ENCODE data around the gene ZNF746. TPM values are rescaled to one million over a fixed set of nuclear protein-coding genes. Genes with fewer than 3 reads are reported as not detected.
"Not testable (repeated sequence)": the region's sequence is repeated elsewhere in the genome, so short reads cannot be mapped to it uniquely, and the experiment has no call there.

The ZNF746 gene
- polyA plus RNA-seq, 3 donors = 7.5 to 25.6 (median 8.1) TPM

DNA sequence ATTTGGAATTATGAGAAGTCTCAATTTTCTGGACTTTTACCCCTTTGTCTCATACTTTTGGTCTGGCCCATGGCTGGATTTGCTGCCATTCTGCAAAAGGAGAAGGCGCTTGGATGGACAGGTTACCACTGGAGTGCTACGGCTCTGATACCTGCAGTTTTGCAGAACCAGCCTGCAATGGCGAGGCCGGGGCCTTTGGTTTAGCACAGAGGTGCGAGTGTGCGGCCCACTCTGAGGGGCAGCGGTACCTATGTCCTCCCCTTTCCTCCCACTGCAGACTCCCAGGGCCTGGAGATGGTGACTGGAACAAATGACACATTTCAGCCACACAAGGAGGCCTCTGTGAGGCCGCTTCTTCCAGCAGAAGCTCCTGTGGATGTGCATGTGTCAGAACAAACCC lies 48.6 kb downstream of the ZNF746 start:
- H2AFZ ChIP-seq (ENCODE audit: insufficient read depth, low read depth, low read length, poor library complexity, severe bottlenecking) = no peak overlapping the region
- peaks cover 64 to 82% of the 10 kb centered on the region in 2 donors for H3K36me3 Mint-ChIP-seq

DNA sequence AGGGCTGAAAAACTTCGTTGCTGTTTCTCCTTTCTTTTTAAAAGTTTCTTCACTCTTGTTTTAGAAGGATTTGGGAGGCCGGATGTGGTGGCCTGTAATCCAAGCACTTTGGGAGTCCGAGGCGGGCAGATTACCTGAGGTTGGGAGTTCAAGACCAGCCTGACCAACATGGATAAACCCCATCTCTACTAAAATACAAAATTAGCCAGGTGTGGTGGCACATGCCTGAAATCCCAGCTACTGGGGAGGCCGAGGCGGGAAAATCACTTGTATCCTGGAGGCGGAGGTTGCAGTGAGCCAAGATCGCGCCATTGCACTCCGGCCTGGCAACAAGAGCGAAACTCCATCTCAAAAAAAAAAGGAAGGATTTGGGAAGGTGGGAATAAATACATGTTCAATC lies 51.6 kb downstream of the ZNF746 start:
- H3K36me3 Mint-ChIP-seq = peaks cover 57 to 67% of the 10 kb centered on the region in 2 donors
- H3K4me2 ChIP-seq (replicated peaks; ENCODE audit: extremely low read depth, low read length, poor library complexity, severe bottlenecking); H3K9me3 Mint-ChIP-seq; intact Hi-C loops (cut with micrococcal nuclease); H3K27ac ChIP-seq (ENCODE audit: low read depth in 1 of 2, low read length in 2 of 2); DNase-seq; H2AFZ ChIP-seq (ENCODE audit: insufficient read depth, low read depth, low read length, poor library complexity, severe bottlenecking); H3K4me3 ChIP-seq (replicated peaks in 1 of 3; ENCODE audit: low read depth in 2 of 3, low read length in 3 of 3); H3K4me1 ChIP-seq (ENCODE audit: control insufficient read depth in 1 of 2, insufficient read depth in 2 of 2, low read length in 2 of 2); H3K27ac Mint-ChIP-seq; H4K20me1 ChIP-seq (ENCODE audit: insufficient read depth, low read length); H3K9me3 ChIP-seq (replicated peaks in 1 of 2; ENCODE audit: control insufficient read depth in 1 of 2, insufficient read depth in 1 of 2, low read length in 2 of 2); H3K4me1 Mint-ChIP-seq; H3K27me3 Mint-ChIP-seq (ENCODE audit: low read depth in 3 of 3); H3K9ac ChIP-seq (ENCODE audit: insufficient read depth, low read length, poor library complexity, severe bottlenecking); H3K27me3 ChIP-seq (ENCODE audit: control insufficient read depth in 2 of 2, insufficient read depth in 2 of 2, low read length in 2 of 2); H3K4me3 Mint-ChIP-seq; H3K79me2 ChIP-seq (ENCODE audit: insufficient read depth, low read length): not testable (repeated sequence)
- H3K36me3 ChIP-seq (replicated peaks in 1 of 2; ENCODE audit: control insufficient read depth in 1 of 2, insufficient read depth in 2 of 2, low read length in 2 of 2) = peaks cover 41 to 57% of the 10 kb centered on the region in 2 donors
- no CpG with 5 or more reads among the region's 11 CpGs for WGBS (ENCODE audit: insufficient coverage)

More for the DNA sequence above, 48.6 kb downstream of the ZNF746 start:
- Histone ChIP-seq H3K9ac (ENCODE audit: insufficient read depth, low read length, poor library complexity, severe bottlenecking) (no peak overlapping the region), H3K4me1 (ENCODE audit: control insufficient read depth in 1 of 2, insufficient read depth in 2 of 2, low read length in 2 of 2) (no peaks in the 10 kb centered on the region), H3K4me3 (replicated peaks in 1 of 3; ENCODE audit: low read depth in 2 of 3, low read length in 3 of 3) (no peak overlapping the region), H4K20me1 (ENCODE audit: insufficient read depth, low read length) (no peaks in the 10 kb centered on the region), H3K79me2 (ENCODE audit: insufficient read depth, low read length) (no peaks in the 10 kb centered on the region), H3K4me2 (replicated peaks; ENCODE audit: extremely low read depth, low read length, poor library complexity, severe bottlenecking) (no peak overlapping the region), H3K27ac (ENCODE audit: low read depth in 1 of 2, low read length in 2 of 2) (no peak overlapping the region), H3K27me3 (ENCODE audit: control insufficient read depth in 2 of 2, insufficient read depth in 2 of 2, low read length in 2 of 2) (no peaks in the 10 kb centered on the region), H3K9me3 (replicated peaks in 1 of 2; ENCODE audit: control insufficient read depth in 1 of 2, insufficient read depth in 1 of 2, low read length in 2 of 2) (no peaks in the 10 kb centered on the region), H3K36me3 (replicated peaks in 1 of 2; ENCODE audit: control insufficient read depth in 1 of 2, insufficient read depth in 2 of 2, low read length in 2 of 2) (peaks cover 54 to 75% of the 10 kb centered on the region in 2 donors)
- intact Hi-C loops (cut with micrococcal nuclease) = no loop called here
- TF ChIP-seq, protein P1, sequence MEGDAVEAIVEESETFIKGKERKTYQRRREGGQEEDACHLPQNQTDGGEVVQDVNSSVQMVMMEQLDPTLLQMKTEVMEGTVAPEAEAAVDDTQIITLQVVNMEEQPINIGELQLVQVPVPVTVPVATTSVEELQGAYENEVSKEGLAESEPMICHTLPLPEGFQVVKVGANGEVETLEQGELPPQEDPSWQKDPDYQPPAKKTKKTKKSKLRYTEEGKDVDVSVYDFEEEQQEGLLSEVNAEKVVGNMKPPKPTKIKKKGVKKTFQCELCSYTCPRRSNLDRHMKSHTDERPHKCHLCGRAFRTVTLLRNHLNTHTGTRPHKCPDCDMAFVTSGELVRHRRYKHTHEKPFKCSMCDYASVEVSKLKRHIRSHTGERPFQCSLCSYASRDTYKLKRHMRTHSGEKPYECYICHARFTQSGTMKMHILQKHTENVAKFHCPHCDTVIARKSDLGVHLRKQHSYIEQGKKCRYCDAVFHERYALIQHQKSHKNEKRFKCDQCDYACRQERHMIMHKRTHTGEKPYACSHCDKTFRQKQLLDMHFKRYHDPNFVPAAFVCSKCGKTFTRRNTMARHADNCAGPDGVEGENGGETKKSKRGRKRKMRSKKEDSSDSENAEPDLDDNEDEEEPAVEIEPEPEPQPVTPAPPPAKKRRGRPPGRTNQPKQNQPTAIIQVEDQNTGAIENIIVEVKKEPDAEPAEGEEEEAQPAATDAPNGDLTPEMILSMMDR (IDR thresholded peaks at IDR 0.05) = no peak
- Mint-ChIP-seq H3K27ac (no peak overlapping the region), H3K4me3 (no peak overlapping the region), H3K4me1 (no peaks in the 10 kb centered on the region), H3K27me3 (ENCODE audit: low read depth in 3 of 3) (peaks cover 0 to 1% (median 0%) of the 10 kb centered on the region in 3 donors), H3K9me3 (no peaks in the 10 kb centered on the region)
- 94% methylated on average over 8 of the region's 8 CpGs for WGBS (ENCODE audit: insufficient coverage)
- no peak for DNase-seq

All from CD14-positive monocyte (primary cell).